HCT116 (cell line): ENCODE measurements around the gene RPL11. TPM values are rescaled to one million over a fixed set of nuclear protein-coding genes. Genes with fewer than 3 reads are reported as not detected.

Experiments used
- ATAC-seq: fragments of 200-7000 bp; cut with Tn5 transposase; 2 replicates; pipeline ENCODE4 v1.9.1; 2020; ENCODE audit warnings: mild to moderate bottlenecking, moderate library complexity
- BruUV-seq: library from RNA; stranded (reverse); fragments of 400-500 nt; replicated peaks from 2 replicates; lab custom pipeline; 2021; lab: Mats Ljungman, UMichigan
- CTCF ChIA-PET: fragments of 300-600 bp; sonication (Branson Sonifier 250); formaldehyde crosslinking; loops from one replicate; lab custom pipeline; 2021; ENCODE audit warnings: antibody characterized with exemption; lab: Charles Lee
- POLR2A ChIA-PET: fragments of 300-600, 350-600 bp; sonication (Branson Sonifier 250); formaldehyde crosslinking; loops from one replicate; lab custom pipeline; 2021; ENCODE audit warnings: antibody characterized with exemption; lab: Charles Lee
- RAD21 ChIA-PET, 2 experiments: fragments of 300-600 bp; sonication (Branson Sonifier 250); formaldehyde crosslinking; loops; one replicate each; lab custom pipeline; 2023; ENCODE audit warnings: low total read pairs in 2 of 2; ENCODE audit not compliant: uncharacterized antibody in 2 of 2, unreplicated experiment in 2 of 2, low non-redundant PET in 1 of 2; lab: Charles Lee
- DNase-seq: peaks from one replicate; pipeline ENCODE4 v3.0.0-alpha.2; 2010; ENCODE audit warnings: low read depth, low spot score
- H2AFZ ChIP-seq: fragments of 200-600 bp; shearing (Covaris generic), sonication (generic); 2 replicates; pipeline ENCODE4 v1.6.1; 2017; ENCODE audit warnings: low read depth, mixed run types, mixed read lengths, antibody characterized with exemption, low read length; ENCODE audit not compliant: poor library complexity, severe bottlenecking
- H3K27ac ChIP-seq: 2 replicates; pipeline ENCODE4 v1.5.1; 2012; ENCODE audit warnings: low read depth, low read length
- H3K27me3 ChIP-seq: fragments of 200-600 bp; sonication (generic); 2 replicates; pipeline ENCODE4 v1.6.1; 2016; ENCODE audit warnings: mixed run types, low read length, mixed read lengths; ENCODE audit not compliant: insufficient read depth
- H3K36me3 ChIP-seq, 2 experiments: fragments of 200-500 bp in 1 of 2; fragments of 200-600 bp in 1 of 2; sonication (Bioruptor generic) in 1 of 2; sonication (generic) in 1 of 2; 2 replicates each; pipeline versions ENCODE4 v1.5.1 to v1.6.1; 2014 to 2016; ENCODE audit warnings: low read length in 2 of 2, inconsistent platforms in 1 of 2, mixed read lengths in 1 of 2, mixed run types in 1 of 2; ENCODE audit not compliant: insufficient read depth in 2 of 2, control insufficient read depth in 1 of 2
- H3K4me1 ChIP-seq, 2 experiments: fragments of 200-600 bp in 1 of 2; sonication (generic) in 1 of 2; 2 replicates each; pipeline versions ENCODE4 v1.5.1 to v1.6.1; 2012 to 2017; ENCODE audit warnings: low read length in 2 of 2, inconsistent platforms in 1 of 2, mild to moderate bottlenecking in 1 of 2, mixed read lengths in 1 of 2, mixed run types in 1 of 2, moderate library complexity in 1 of 2; ENCODE audit not compliant: insufficient read depth in 2 of 2, control insufficient read depth in 1 of 2
- H3K4me2 ChIP-seq: fragments of 200-600 bp; sonication (generic); 2 replicates; pipeline ENCODE4 v1.6.1; 2017; ENCODE audit warnings: mixed run types, low read length, mixed read lengths
- H3K4me3 ChIP-seq, 2 experiments: fragments of 200-600 bp in 1 of 2; sonication (generic) in 1 of 2; replicated peaks in 1 of 2; 2 replicates each; pipeline ENCODE4 v1.5.1; 2011 to 2016; ENCODE audit warnings: low read length in 2 of 2, control low read depth in 1 of 2, low read depth in 1 of 2, mild to moderate bottlenecking in 1 of 2, mixed read lengths in 1 of 2, mixed run types in 1 of 2
- H3K79me2 ChIP-seq: fragments of 200-600 bp; sonication (generic); 2 replicates; pipeline ENCODE4 v1.6.1; 2017; ENCODE audit warnings: mild to moderate bottlenecking, mixed run types, low read length, moderate library complexity, mixed read lengths; ENCODE audit not compliant: insufficient read depth
- H3K9ac ChIP-seq: fragments of 200-600 bp; sonication (generic); 2 replicates; pipeline ENCODE4 v1.6.1; 2016; ENCODE audit warnings: low read length, mixed read lengths
- H3K9me2 ChIP-seq: fragments of 200-600 bp; sonication (generic), shearing (Covaris generic); 2 replicates; pipeline ENCODE4 v1.6.1; 2017; ENCODE audit warnings: mixed run types, mild to moderate bottlenecking, moderate library complexity; ENCODE audit not compliant: insufficient read depth
- H3K9me3 ChIP-seq, 2 experiments: fragments of 200-500 bp in 1 of 2; fragments of 200-600 bp in 1 of 2; sonication (Bioruptor generic) in 1 of 2; sonication (generic) in 1 of 2; 2 replicates each; pipeline ENCODE4 v1.6.1; 2014 to 2017; ENCODE audit warnings: low read length in 2 of 2, mixed read lengths in 2 of 2, inconsistent platforms in 1 of 2, low read depth in 1 of 2, mild to moderate bottlenecking in 1 of 2, mixed run types in 1 of 2, moderate library complexity in 1 of 2; ENCODE audit not compliant: control insufficient read depth in 1 of 2, insufficient read depth in 1 of 2
- H4K20me1 ChIP-seq: fragments of 200-600 bp; sonication (generic), shearing (Covaris generic); 2 replicates; pipeline ENCODE4 v1.6.1; 2017; ENCODE audit warnings: mixed run types, mild to moderate bottlenecking, moderate library complexity; ENCODE audit not compliant: insufficient read depth
- CTCF ChIP-seq, 3 experiments: fragments of 200-600 bp in 1 of 3; sonication (generic) in 1 of 3; IDR thresholded peaks in 2 of 3; conservative IDR thresholded peaks in 1 of 3; 2 replicates each; pipeline ENCODE4 v1.5.1; 2012 to 2017; ENCODE audit warnings: low read depth in 2 of 3, low read length in 2 of 3, antibody characterized with exemption in 1 of 3, borderline replicate concordance in 1 of 3, control low read depth in 1 of 3, mild to moderate bottlenecking in 1 of 3, mixed read lengths in 1 of 3, mixed run types in 1 of 3, moderate library complexity in 1 of 3; ENCODE audit not compliant: insufficient read depth in 1 of 3
- EGR1 ChIP-seq: IDR thresholded peaks from 2 replicates; pipeline ENCODE4 v1.6.1; 2012; ENCODE audit warnings: low read depth
- ELF1 ChIP-seq: IDR thresholded peaks from 2 replicates; pipeline ENCODE4 v1.6.1; 2012; ENCODE audit warnings: low read depth, borderline replicate concordance
- FOSL1 ChIP-seq: IDR thresholded peaks from 2 replicates; pipeline ENCODE4 v1.6.1; 2012; ENCODE audit warnings: low read depth
- JUND ChIP-seq: IDR thresholded peaks from 2 replicates; pipeline ENCODE4 v1.6.1; 2012
- POLR2A ChIP-seq: IDR thresholded peaks from 2 replicates; pipeline ENCODE4 v1.7.0; 2011; ENCODE audit warnings: borderline replicate concordance; ENCODE audit not compliant: insufficient read depth, insufficient read length; ENCODE audit errors: extremely low read depth
- POLR2AphosphoS5 ChIP-seq: IDR thresholded peaks from 2 replicates; pipeline ENCODE4 v1.6.1; 2011; ENCODE audit warnings: mild to moderate bottlenecking, low read depth, low read length, moderate library complexity
- RAD21 ChIP-seq: IDR thresholded peaks from 2 replicates; pipeline ENCODE4 v1.6.1; 2012; ENCODE audit warnings: low read depth, mild to moderate bottlenecking
- REST ChIP-seq: IDR thresholded peaks from 2 replicates; pipeline ENCODE4 v1.6.1; 2012; ENCODE audit warnings: low read depth
- SIN3A ChIP-seq: IDR thresholded peaks from 2 replicates; pipeline ENCODE4 v1.6.1; 2012; ENCODE audit warnings: low read depth
- SP1 ChIP-seq: IDR thresholded peaks from 2 replicates; pipeline ENCODE4 v1.6.1; 2012; ENCODE audit warnings: low read depth
- YY1 ChIP-seq: IDR thresholded peaks from 2 replicates; pipeline ENCODE4 v1.6.1; 2011; ENCODE audit warnings: low read length, low read depth, moderate library complexity, mild to moderate bottlenecking; ENCODE audit not compliant: insufficient replicate concordance; ENCODE audit errors: extremely low read depth
- ZBTB33 ChIP-seq: IDR thresholded peaks from 2 replicates; pipeline ENCODE4 v1.6.1; 2011; ENCODE audit warnings: mild to moderate bottlenecking, low read length, moderate library complexity; ENCODE audit not compliant: insufficient replicate concordance; ENCODE audit errors: extremely low read depth
- ZNF274 ChIP-seq: fragments of 200-500 bp; sonication (Bioruptor generic); IDR thresholded peaks from 2 replicates; pipeline ENCODE4 v1.6.1; 2014; ENCODE audit warnings: mild to moderate bottlenecking, low read depth, low read length, inconsistent platforms
- intact Hi-C: fragments of 100-400 bp; cut with micrococcal nuclease; formaldehyde crosslinking; loops from 2 replicates; pipeline ENCODE4 v1.10.0; 2022
- total RNA-seq: library from RNA; stranded (reverse); gene quantifications from one replicate; pipeline ENCODE4 v1.2.1, GENCODE V29; 2021; ENCODE audit not compliant: unreplicated experiment

RPL11 gene
- total RNA-seq, 1 experiment from 2014 or later, result 1,262 TPM

- H3K4me2 ChIP-seq, result no peak overlapping the region
- H3K9me3 ChIP-seq, result no peaks in the 10 kb centered on the region
- H3K9ac ChIP-seq, result no peak overlapping the region
- intact Hi-C loops, result no loop called here
- no peak overlapping the region for H3K27ac ChIP-seq
- H4K20me1 ChIP-seq, result no peaks in the 10 kb centered on the region
- no peaks in the 10 kb centered on the region for H3K9me2 ChIP-seq
- DNase-seq (no peak), ATAC-seq (no peak)
- no peak overlapping the region for H2AFZ ChIP-seq
- H3K4me3 ChIP-seq, result no peak overlapping the region
- H3K79me2 ChIP-seq, result peaks cover 31% of the 10 kb centered on the region
- no peaks in the 10 kb centered on the region for H3K27me3 ChIP-seq
- no TSS peak for BruUV-seq
- H3K4me1 ChIP-seq, result peaks cover 12 to 27% of the 10 kb centered on the region in 2 experiments; a peak in 3 of 4 replicates
- H3K36me3 ChIP-seq, result no peaks in the 10 kb centered on the region
- ChIA-PET CTCF (interaction anchor here (1.1 kb wide), 1 partner anchor 45 kb away, joined by 3 read pairs; no protein-coding TSS in a partner anchor), POLR2A (interaction anchor here (0.6 to 1.1 kb wide), 2 partner anchors 35 to 755 kb away, joined by 4 read pairs; partner anchors contain the start of gene RPL11), RAD21 (no interaction called here)
- no peak for TF ChIP-seq SP1
- TF ChIP-seq RAD21, result no peak
- no peak for TF ChIP-seq POLR2A
- no peak for TF ChIP-seq CTCF (IDR thresholded peaks at IDR 0.05 in 2 of 3, conservative IDR thresholded peaks at IDR 0.05 in 1 of 3; ENCODE audit: borderline replicate concordance in 1 of 3, insufficient read depth in 1 of 3, low read depth in 2 of 3, low read length in 2 of 3)
- no peak for TF ChIP-seq FOSL1
- TF ChIP-seq SIN3A, result no peak
- no peak for TF ChIP-seq ELF1
- TF ChIP-seq POLR2AphosphoS5, result no peak
- TF ChIP-seq ZBTB33, result no peak
- no peak for TF ChIP-seq REST
- TF ChIP-seq EGR1, result no peak
- no peak for TF ChIP-seq JUND
- TF ChIP-seq YY1, result no peak
- no peak for TF ChIP-seq ZNF274
These were observed 35.1 kb downstream of the RPL11 start for GRCh38 chr1:23726686-23727085.
